Motor neuron (in vitro differentiated cells): ENCODE data around the gene TRIM31. TPM values are rescaled to one million over a fixed set of nuclear protein-coding genes. Genes with fewer than 3 reads are reported as not detected.
A peak's percentile ranks its signal among the peaks of the same experiment; 100 is the strongest.

Source experiments
- ATAC-seq, 8 experiments: fragments of 200-7000 bp; cut with Tn5 transposase; replicated peaks in 6 of 8; 2 replicates each; pipeline ENCODE4 v1.8.0; 2021; ENCODE audit warnings: mild to moderate bottlenecking in 8 of 8, moderate library complexity in 8 of 8
- H3K27ac ChIP-seq, 2 donors: fragments of 250-450 bp; sonication (Bioruptor Pico); 2 replicates each; pipeline ENCODE4 v1.9.0; 2021; ENCODE audit warnings: antibody characterized with exemption in 2 of 2, mild to moderate bottlenecking in 2 of 2, moderate library complexity in 1 of 2
- H3K4me1 ChIP-seq, 2 donors: fragments of 250-450 bp; sonication (Bioruptor Pico); replicated peaks in 1 of 2; 2 replicates each; pipeline ENCODE4 v1.6.1; 2021; ENCODE audit warnings: antibody characterized with exemption in 2 of 2, mild to moderate bottlenecking in 2 of 2, moderate library complexity in 1 of 2
- H3K4me3 ChIP-seq, 5 donors: fragments of 250-450 bp; sonication (Bioruptor Pico); 2 replicates each; pipeline ENCODE4 v1.9.0; 2021; ENCODE audit warnings: antibody characterized with exemption in 5 of 5, mild to moderate bottlenecking in 5 of 5, moderate library complexity in 4 of 5
- WGBS, 10 experiments: fragments of 450-650 bp; shearing (Covaris generic); methylation state at CpG; one replicate each; pipeline ENCODE4 v1.0.0; 2022; 5-methylcytosine and 5-hydroxymethylcytosine counted together
- in situ Hi-C, 9 experiments: fragments of 400-800 bp; cut with MboI; loops; one replicate each; pipeline ENCODE4 v1.15.0; 2021; ENCODE audit warnings: low sequenced_read_pairs in 9 of 9, low pct_unique_long_range_greater_than_20kb in 2 of 9; ENCODE audit not compliant: unreplicated experiment in 9 of 9
- total RNA-seq, 8 experiments: library from RNA; unstranded; fragments of 300-600 nt; gene quantifications; 2 replicates each; pipeline versions ENCODE4 v1.2.3 to v1.2.4, GENCODE V29; 2022

TRIM31 gene
- total RNA-seq, 8 experiments from 2014 or later = 0.25 to 15.1 (median 0.90) TPM; not detected in 3

GRCh38 chr6:30062471-30063178 is 50.3 kb downstream of the TRIM31 start:
- in situ Hi-C loops = no loop called here
- peak overlapping the region; percentile 80 to 95 (median 85) for H3K4me3 ChIP-seq
- 63 to 97% (median 90%) methylated on average over 1 to 6 of the region's 7 CpGs for WGBS, 10 experiments
- ATAC-seq = no peak
- no peak overlapping the region for H3K27ac ChIP-seq
- peaks cover 12 to 18% of the 10 kb centered on the region in 2 donors for H3K4me1 ChIP-seq

- H3K4me3 ChIP-seq = peak overlapping the region; percentile 80 to 95 (median 85)
- H3K4me1 ChIP-seq = peaks cover 12 to 18% of the 10 kb centered on the region in 2 donors
- H3K27ac ChIP-seq = peak overlapping the region; percentile 24 to 59
- in situ Hi-C loops = no loop called here
- 46 to 100% (median 86%) methylated on average over 1 to 11 of the region's 13 CpGs for WGBS, 10 experiments
- no peak for ATAC-seq
Observed at GRCh38 chr6:30061858-30062458, 50.9 kb downstream of the TRIM31 start.

GRCh38 chr6:30061092-30061857 is 51.6 kb downstream of the TRIM31 start, which contains the start of gene POLR1H:
TSS of gene POLR1H (plus strand) at chr6:30061265. CDS start at chr6:30061525, 260 bp downstream.
- peak within 1 kb of the TSS; percentile 80 to 95 (median 85) for H3K4me3 ChIP-seq
- in situ Hi-C loops = no loop called here
- H3K4me1 ChIP-seq = peaks cover 12 to 18% of the 10 kb centered on the region in 2 donors
- WGBS, 10 experiments = 0 to 3% (median 0%) methylated on average over 3 to 25 of the region's 48 CpGs; no CpG with 5 or more reads in 3 of the 10 experiments
- ATAC-seq = peak; percentile 93 to 98 (median 97)
- H3K27ac ChIP-seq = peak within 1 kb of the TSS; percentile 83 to 87

- Histone ChIP-seq H3K4me1 (peaks cover 8 to 15% of the 10 kb centered on the region in 2 donors), H3K27ac (peak overlapping the region; percentile 83 to 87), H3K4me3 (peak overlapping the region; percentile 80 to 95 (median 85))
- WGBS, 10 experiments = 0 to 1% (median 0%) methylated on average over 1 to 20 of the region's 24 CpGs; no CpG with 5 or more reads in 3 of the 10 experiments
- peak; percentile 7 to 42 (median 22) for ATAC-seq
- in situ Hi-C loops = no loop called here
Observed at GRCh38 chr6:30060606-30061091, 52.2 kb downstream of the TRIM31 start.

GRCh38 chr6:30055513-30055912 is 57.4 kb downstream of the TRIM31 start:
- in situ Hi-C loops = no loop called here
- no peak overlapping the region for H3K4me3 ChIP-seq
- WGBS, 10 experiments = 0 to 69% (median 14%) methylated on average over 1 of the region's 1 CpG; no CpG with 5 or more reads in 5 of the 10 experiments
- no peak overlapping the region for H3K27ac ChIP-seq
- ATAC-seq = peak in 3 of 8 experiments; percentile 52 to 93 (median 86)
- peaks cover 7 to 10% of the 10 kb centered on the region in 2 donors for H3K4me1 ChIP-seq

GRCh38 chr6:30053682-30054081 is 59.2 kb downstream of the TRIM31 start:
- in situ Hi-C loops = no loop called here
- Histone ChIP-seq H3K4me1 (no peaks in the 10 kb centered on the region), H3K4me3 (no peak overlapping the region), H3K27ac (no peak overlapping the region)
- ATAC-seq = no peak
- 63 to 88% (median 80%) methylated on average over 1 to 3 of the region's 3 CpGs; no CpG with 5 or more reads in 3 of the 10 experiments for WGBS, 10 experiments

Other genes starting within 250 kb of the TRIM31 start
- gene HLA-A, start 170.6 kb downstream of the TRIM31 start, total RNA-seq = 1,000 to 10,000 TPM in 2 of 8 experiments, 100 to 1,000 TPM in 2, 10 to 100 TPM in 4; 19.7 to 1,879 (median 136) TPM
- 10 to 100 TPM; 33.3 to 62.4 (median 39.0) TPM for gene POLR1H, start 51.8 kb downstream of the TRIM31 start, total RNA-seq
- 10 to 100 TPM; 29.5 to 75.8 (median 46.1) TPM for gene PPP1R11, start 45.9 kb downstream of the TRIM31 start, total RNA-seq
- 1 to 10 TPM in 4 of 8 experiments, under 1 TPM in 4; 0.49 to 2.3 (median 1.1) TPM for gene RNF39, start 37.3 kb downstream of the TRIM31 start, total RNA-seq
- 1 to 10 TPM in 1 of 8 experiments, under 1 TPM in 3, not detected in 4; 0.22 to 1.3 (median 0.50) TPM for gene TRIM40, start 23.1 kb upstream of the TRIM31 start, total RNA-seq
- gene TRIM10, start 48.1 kb upstream of the TRIM31 start, total RNA-seq = 1 to 10 TPM in 1 of 8 experiments, under 1 TPM in 4, not detected in 3; 0.05 to 1.2 (median 0.17) TPM
- under 1 TPM in 3 of 8 experiments, not detected in 5; 0.14 to 0.77 (median 0.25) TPM for gene TRIM15, start 50.5 kb upstream of the TRIM31 start, total RNA-seq
- 10 to 100 TPM; 20.7 to 60.1 (median 28.7) TPM for gene TRIM26, start 100.3 kb upstream of the TRIM31 start, total RNA-seq
- 10 to 100 TPM in 7 of 8 experiments, 1 to 10 TPM in 1; 8.9 to 15.4 (median 11.1) TPM for gene TRIM39, start 213.8 kb upstream of the TRIM31 start, total RNA-seq
- gene RPP21, start 232.1 kb upstream of the TRIM31 start, total RNA-seq = 10 to 100 TPM; 38.0 to 88.1 (median 74.3) TPM